GM18520 (cell line): Measurements from ENCODE around the gene TRMT61A.

Source experiments
- ATAC-seq: cut with Tn5 transposase; IDR thresholded peaks from one replicate; pipeline ENCODE4 v1.9.1; 2021; ENCODE audit not compliant: unreplicated experiment

Gene TRMT61A

GRCh38 chr14:103533999-103534575 is 5.1 kb downstream of the TRMT61A start:
- no peak for ATAC-seq

GRCh38 chr14:103534576-103535061 is 5.6 kb downstream of the TRMT61A start:
- no peak for ATAC-seq

- no peak for ATAC-seq
Observed at GRCh38 chr14:103535081-103535890, 6.3 kb downstream of the TRMT61A start.

GRCh38 chr14:103535891-103536565 is 7.0 kb downstream of the TRMT61A start:
- ATAC-seq = no peak

GRCh38 chr14:103536693-103537092 is 7.7 kb downstream of the TRMT61A start:
- no peak for ATAC-seq

- no peak for ATAC-seq
Observed at GRCh38 chr14:103537175-103537990, 8.4 kb downstream of the TRMT61A start.

- no peak for ATAC-seq
Observed at GRCh38 chr14:103538291-103539055, 9.5 kb downstream of the TRMT61A start.

- ATAC-seq = no peak
Observed at GRCh38 chr14:103539056-103539825, 10.2 kb downstream of the TRMT61A start.

GRCh38 chr14:103540821-103541708 is 12.1 kb downstream of the TRMT61A start:
- ATAC-seq = no peak

GRCh38 chr14:103541709-103542604 is 13.0 kb downstream of the TRMT61A start:
- no peak for ATAC-seq

- no peak for ATAC-seq
Observed at GRCh38 chr14:103542605-103543088, 13.7 kb downstream of the TRMT61A start.

- no peak for ATAC-seq
Observed at GRCh38 chr14:103543140-103543539, 14.1 kb downstream of the TRMT61A start.

- ATAC-seq = no peak
Observed at GRCh38 chr14:103543721-103544387, 14.9 kb downstream of the TRMT61A start.

GRCh38 chr14:103544388-103545218 is 15.6 kb downstream of the TRMT61A start:
- ATAC-seq = no peak

GRCh38 chr14:103545219-103545914 is 16.4 kb downstream of the TRMT61A start:
- no peak for ATAC-seq
